Activated effector memory CD4-positive, alpha-beta T cell treated with anti-CD3 and anti-CD28 coated beads, Interleukin-2, amount 50 U/mL, for 16 hours (primary cell): ENCODE results near the gene SSBP3.
"Not testable (repeated sequence)": the region's sequence is repeated elsewhere in the genome, so short reads cannot be mapped to it uniquely, and the experiment has no call there.

Experiments
- DNase-seq: peaks from one replicate; pipeline ENCODE4 v3.0.0-alpha.2; 2020

SSBP3 gene

GRCh38 chr1:54239035-54239383, 167.2 kb downstream of the SSBP3 start:
- DNase-seq, result no peak

GRCh38 chr1:54238353-54239034, 167.7 kb downstream of the SSBP3 start:
- no peak for DNase-seq

GRCh38 chr1:54237586-54237985, 168.6 kb downstream of the SSBP3 start:
- DNase-seq, result no peak

- no peak for DNase-seq
These were observed 171.9 kb downstream of the SSBP3 start for GRCh38 chr1:54234284-54234683.

- not testable (repeated sequence) for DNase-seq
These were observed 173.0 kb downstream of the SSBP3 start for GRCh38 chr1:54233196-54233595.

GRCh38 chr1:54230507-54231339, 175.5 kb downstream of the SSBP3 start:
- peak; percentile 76 for DNase-seq

GRCh38 chr1:54229281-54229891, 176.8 kb downstream of the SSBP3 start:
- DNase-seq, result peak; percentile 77

- DNase-seq, result no peak
These were observed 177.5 kb downstream of the SSBP3 start for GRCh38 chr1:54228638-54229079.

GRCh38 chr1:54227891-54228310, 178.3 kb downstream of the SSBP3 start:
- no peak for DNase-seq

GRCh38 chr1:54227091-54227602, 179.0 kb downstream of the SSBP3 start:
- no peak for DNase-seq

GRCh38 chr1:54225986-54226559, 180.1 kb downstream of the SSBP3 start:
- no peak for DNase-seq

GRCh38 chr1:54225378-54225777, 180.8 kb downstream of the SSBP3 start:
- DNase-seq, result no peak

- no peak for DNase-seq
These were observed 182.0 kb downstream of the SSBP3 start for GRCh38 chr1:54224233-54224632.

- no peak for DNase-seq
These were observed 182.6 kb downstream of the SSBP3 start for GRCh38 chr1:54223441-54224202.

- DNase-seq, result no peak
These were observed 183.5 kb downstream of the SSBP3 start for GRCh38 chr1:54222711-54223110.

GRCh38 chr1:54221867-54222484, 184.2 kb downstream of the SSBP3 start:
- DNase-seq, result no peak

- DNase-seq, result no peak
These were observed 184.9 kb downstream of the SSBP3 start for GRCh38 chr1:54221113-54221834.

GRCh38 chr1:54220004-54220811, 186.0 kb downstream of the SSBP3 start:
- DNase-seq, result no peak

- DNase-seq, result no peak
These were observed 186.5 kb downstream of the SSBP3 start for GRCh38 chr1:54219688-54220003.

- no peak for DNase-seq
These were observed 187.1 kb downstream of the SSBP3 start for GRCh38 chr1:54218883-54219687.
